Memory B cell (primary cell): ENCODE results near the gene HIVEP3.

ENCODE experiments used
- ATAC-seq: fragments of 150-1000 bp; cut with Tn5 transposase; 2 replicates; pipeline ENCODE4 v1.10.0; 2021; ENCODE audit warnings: low read depth, mild to moderate bottlenecking, moderate library complexity
- DNase-seq, 2 donors: peaks; one replicate each; pipeline ENCODE4 v3.0.0; 2022; ENCODE audit warnings: low spot score in 2 of 2
- H3K27ac Mint-ChIP-seq: one replicate; pipeline ENCODE4 v1.8.0; 2022; ENCODE audit warnings: mild to moderate bottlenecking, moderate library complexity, mixed read lengths
- H3K27me3 Mint-ChIP-seq: one replicate; pipeline ENCODE4 v1.8.0; 2022; ENCODE audit warnings: mixed read lengths
- H3K36me3 Mint-ChIP-seq: one replicate; pipeline ENCODE4 v1.8.0; 2022; ENCODE audit warnings: mild to moderate bottlenecking, mixed read lengths
- H3K4me1 Mint-ChIP-seq: one replicate; pipeline ENCODE4 v1.8.0; 2022; ENCODE audit warnings: mixed read lengths
- H3K4me3 Mint-ChIP-seq: one replicate; pipeline ENCODE4 v1.8.0; 2022; ENCODE audit warnings: mild to moderate bottlenecking, moderate library complexity, mixed read lengths
- H3K9me3 Mint-ChIP-seq: one replicate; pipeline ENCODE4 v1.8.0; 2022; ENCODE audit warnings: mixed read lengths

Gene HIVEP3

GRCh38 chr1:41541592-41541952 is 377.1 kb downstream of the HIVEP3 start:
- DNase-seq (no peak), ATAC-seq (no peak)
- Mint-ChIP-seq H3K27me3 (no peaks in the 10 kb centered on the region), H3K9me3 (peaks cover 5% of the 10 kb centered on the region), H3K27ac (peak overlapping the region; percentile 15), H3K36me3 (peaks cover 3% of the 10 kb centered on the region), H3K4me1 (peaks cover 30% of the 10 kb centered on the region), H3K4me3 (no peak overlapping the region)

- H3K27me3 Mint-ChIP-seq: no peaks in the 10 kb centered on the region
- peaks cover 30% of the 10 kb centered on the region for H3K4me1 Mint-ChIP-seq
- H3K27ac Mint-ChIP-seq: peak overlapping the region; percentile 17
- ATAC-seq (peak; percentile 39), DNase-seq (no peak)
- peaks cover 3% of the 10 kb centered on the region for H3K36me3 Mint-ChIP-seq
- H3K9me3 Mint-ChIP-seq: peaks cover 5% of the 10 kb centered on the region
- H3K4me3 Mint-ChIP-seq: no peak overlapping the region
Observed at GRCh38 chr1:41540886-41541591, 377.7 kb downstream of the HIVEP3 start.

- Mint-ChIP-seq H3K27me3 (no peaks in the 10 kb centered on the region), H3K27ac (no peak overlapping the region), H3K4me1 (peaks cover 30% of the 10 kb centered on the region), H3K36me3 (peaks cover 3% of the 10 kb centered on the region), H3K4me3 (no peak overlapping the region), H3K9me3 (peaks cover 1% of the 10 kb centered on the region)
- ATAC-seq (no peak), DNase-seq (no peak)
Observed at GRCh38 chr1:41539999-41540398, 378.7 kb downstream of the HIVEP3 start.

DNA sequence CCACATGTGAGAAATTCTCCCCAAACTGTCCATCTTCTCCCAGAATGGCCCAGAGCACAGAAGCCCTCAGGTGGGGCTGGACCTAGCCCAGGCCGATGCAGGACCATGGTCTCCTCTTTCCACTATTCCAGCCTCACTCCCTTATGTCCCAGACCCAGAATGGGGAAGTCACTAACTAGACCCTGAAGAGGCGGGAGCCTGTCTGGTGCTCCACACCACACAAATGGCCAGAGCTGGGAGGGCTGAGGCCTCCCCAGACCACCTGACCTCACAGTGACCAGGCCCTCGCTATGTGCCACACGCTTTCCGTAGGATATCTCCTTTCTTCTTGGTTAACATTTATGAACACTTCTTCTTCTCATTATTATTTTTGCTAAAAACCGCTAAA is 379.3 kb downstream of the HIVEP3 start:
- DNase-seq: no peak
- Mint-ChIP-seq H3K9me3 (no peaks in the 10 kb centered on the region), H3K27ac (no peak overlapping the region), H3K36me3 (peaks cover 3% of the 10 kb centered on the region), H3K4me1 (peaks cover 30% of the 10 kb centered on the region), H3K27me3 (no peaks in the 10 kb centered on the region), H3K4me3 (no peak overlapping the region)
- no peak for ATAC-seq

GRCh38 chr1:41538741-41539417 is 379.8 kb downstream of the HIVEP3 start:
- H3K9me3 Mint-ChIP-seq: no peaks in the 10 kb centered on the region
- peaks cover 32% of the 10 kb centered on the region for H3K4me1 Mint-ChIP-seq
- ATAC-seq: no peak
- H3K27ac Mint-ChIP-seq: no peak overlapping the region
- DNase-seq: no peak
- no peaks in the 10 kb centered on the region for H3K27me3 Mint-ChIP-seq
- peaks cover 3% of the 10 kb centered on the region for H3K36me3 Mint-ChIP-seq
- H3K4me3 Mint-ChIP-seq: no peak overlapping the region

- Mint-ChIP-seq H3K4me3 (peak overlapping the region; percentile 73), H3K36me3 (peaks cover 5% of the 10 kb centered on the region), H3K27ac (peak overlapping the region; percentile 78), H3K4me1 (peaks cover 36% of the 10 kb centered on the region), H3K9me3 (no peaks in the 10 kb centered on the region), H3K27me3 (no peaks in the 10 kb centered on the region)
- DNase-seq: no peak
- ATAC-seq: no peak
Observed at GRCh38 chr1:41537788-41538351, 380.9 kb downstream of the HIVEP3 start.

DNA sequence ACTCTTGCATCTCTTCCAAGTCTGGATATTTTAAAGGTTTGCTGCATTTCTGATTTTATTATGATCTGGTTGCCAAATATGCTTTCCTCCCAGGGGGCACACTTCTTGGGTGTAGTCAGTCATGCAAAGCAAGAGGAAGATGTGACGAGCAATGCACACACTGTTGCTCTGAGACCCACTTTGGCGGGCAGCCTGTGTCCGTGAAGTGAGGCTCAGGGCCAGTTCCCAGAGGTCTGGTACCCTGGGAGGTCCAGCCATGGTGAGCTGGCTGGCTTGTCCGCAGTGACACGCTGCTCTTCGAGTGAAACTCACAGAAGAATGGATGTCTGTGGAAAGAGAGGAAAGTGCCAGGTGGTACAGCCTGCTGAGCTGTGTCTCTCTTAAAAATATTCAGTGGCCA is 381.5 kb downstream of the HIVEP3 start:
- H3K4me1 Mint-ChIP-seq: peaks cover 36% of the 10 kb centered on the region
- H3K9me3 Mint-ChIP-seq: no peaks in the 10 kb centered on the region
- ATAC-seq: peak; percentile 88
- no peaks in the 10 kb centered on the region for H3K27me3 Mint-ChIP-seq
- H3K27ac Mint-ChIP-seq: peak overlapping the region; percentile 78
- H3K36me3 Mint-ChIP-seq: peaks cover 2% of the 10 kb centered on the region
- peak overlapping the region; percentile 73 for H3K4me3 Mint-ChIP-seq
- peak in 1 of 2 donors; percentile 33 for DNase-seq

GRCh38 chr1:41536361-41536802 is 382.3 kb downstream of the HIVEP3 start:
- DNase-seq (no peak), ATAC-seq (no peak)
- H3K4me3 Mint-ChIP-seq: no peak overlapping the region
- H3K27ac Mint-ChIP-seq: peak overlapping the region; percentile 18
- no peaks in the 10 kb centered on the region for H3K9me3 Mint-ChIP-seq
- H3K27me3 Mint-ChIP-seq: no peaks in the 10 kb centered on the region
- H3K36me3 Mint-ChIP-seq: peaks cover 7% of the 10 kb centered on the region
- H3K4me1 Mint-ChIP-seq: peaks cover 42% of the 10 kb centered on the region

GRCh38 chr1:41535716-41536115 is 383.0 kb downstream of the HIVEP3 start:
- no peak for DNase-seq
- no peak for ATAC-seq
- Mint-ChIP-seq H3K27me3 (no peaks in the 10 kb centered on the region), H3K27ac (peak overlapping the region; percentile 18), H3K4me3 (no peak overlapping the region), H3K9me3 (no peaks in the 10 kb centered on the region), H3K4me1 (peaks cover 42% of the 10 kb centered on the region), H3K36me3 (peaks cover 7% of the 10 kb centered on the region)

DNA sequence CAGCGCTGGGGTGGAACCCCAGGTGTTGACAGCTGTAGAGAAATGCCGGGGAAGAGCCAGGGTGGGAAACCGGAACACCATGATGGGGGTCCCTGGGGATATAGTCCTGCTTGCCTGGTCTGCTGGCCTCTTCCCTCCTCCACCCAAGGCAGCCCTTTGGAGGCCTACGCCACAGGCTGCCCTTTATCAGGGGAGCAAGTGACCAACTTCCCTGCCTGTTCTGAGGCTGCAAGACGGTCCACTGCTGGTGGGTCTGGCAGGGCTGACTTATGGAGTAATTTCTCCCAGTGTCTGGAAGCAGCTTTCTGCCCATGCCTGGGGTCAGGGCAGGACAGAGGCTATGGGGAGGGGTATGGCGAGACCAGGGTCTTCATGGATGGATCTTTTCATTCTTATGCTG is 383.4 kb downstream of the HIVEP3 start:
- Mint-ChIP-seq H3K27ac (peak overlapping the region; percentile 18), H3K9me3 (no peaks in the 10 kb centered on the region), H3K4me3 (no peak overlapping the region), H3K36me3 (peaks cover 7% of the 10 kb centered on the region), H3K27me3 (no peaks in the 10 kb centered on the region), H3K4me1 (peaks cover 38% of the 10 kb centered on the region)
- DNase-seq: no peak
- ATAC-seq: no peak

DNA sequence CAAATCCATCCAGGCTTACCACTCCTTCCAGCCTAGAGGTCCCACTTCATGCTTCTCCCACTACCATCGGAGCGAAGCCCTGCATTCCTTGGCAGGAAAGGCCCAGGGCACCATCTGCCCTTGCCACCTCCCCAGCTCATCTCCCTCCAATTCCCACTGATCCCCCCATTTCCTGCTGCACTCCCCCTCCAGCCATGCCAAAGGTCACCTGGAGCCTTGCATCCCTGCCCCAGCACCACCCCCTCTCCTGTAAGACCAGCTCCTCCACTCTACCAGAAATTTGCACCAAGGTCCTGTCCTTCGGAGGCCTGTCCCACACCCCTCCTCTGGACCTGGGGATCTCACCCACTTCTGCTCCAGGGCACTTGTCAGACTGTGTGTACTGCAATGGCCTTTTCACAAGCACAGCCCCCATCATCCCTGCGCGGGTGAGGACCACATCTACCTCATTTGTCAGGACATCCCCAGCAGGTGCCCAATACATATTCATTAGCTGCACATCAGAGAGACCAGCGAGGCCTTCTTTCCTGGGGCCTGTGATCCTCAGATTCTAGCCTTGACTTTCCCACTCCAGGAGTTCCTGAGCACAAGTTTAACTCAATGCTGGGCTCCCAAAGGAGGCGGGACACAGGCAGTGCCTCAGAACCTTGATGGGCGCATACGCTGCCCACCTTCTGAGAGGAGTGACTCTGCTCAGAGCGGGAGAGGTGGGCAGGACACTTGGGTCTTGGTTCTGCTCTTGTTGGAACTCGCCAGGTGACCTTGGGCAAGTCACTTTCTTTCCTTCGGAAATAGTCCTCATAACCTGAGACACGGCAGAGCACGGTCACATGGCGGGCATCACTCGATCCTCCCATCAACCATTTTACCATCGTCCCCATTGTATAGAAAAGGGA is 384.3 kb downstream of the HIVEP3 start:
- Mint-ChIP-seq H3K27ac (peak overlapping the region; percentile 39), H3K9me3 (no peaks in the 10 kb centered on the region), H3K4me1 (peaks cover 42% of the 10 kb centered on the region), H3K4me3 (no peak overlapping the region), H3K27me3 (no peaks in the 10 kb centered on the region), H3K36me3 (peaks cover 7% of the 10 kb centered on the region)
- DNase-seq (no peak), ATAC-seq (no peak)

DNA sequence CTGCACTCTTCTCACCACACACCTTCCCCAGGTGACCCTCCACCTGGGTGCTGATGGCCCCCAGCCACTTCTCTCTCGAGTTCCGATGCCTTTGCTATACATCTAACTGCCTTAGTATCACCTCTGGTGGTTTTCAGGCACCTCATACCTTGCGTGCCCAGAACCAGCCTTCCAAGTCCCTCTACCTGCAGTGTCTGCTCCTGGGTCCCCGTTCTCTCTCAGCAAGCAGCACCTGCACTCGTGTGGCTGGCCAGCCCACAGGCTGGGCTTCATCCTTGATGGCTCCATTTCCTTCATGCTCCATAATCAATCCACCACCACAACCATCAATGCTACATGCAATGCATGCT is 385.0 kb downstream of the HIVEP3 start:
- H3K9me3 Mint-ChIP-seq: no peaks in the 10 kb centered on the region
- peak overlapping the region; percentile 39 for H3K27ac Mint-ChIP-seq
- no peak overlapping the region for H3K4me3 Mint-ChIP-seq
- no peak for ATAC-seq
- peaks cover 7% of the 10 kb centered on the region for H3K36me3 Mint-ChIP-seq
- H3K4me1 Mint-ChIP-seq: peaks cover 48% of the 10 kb centered on the region
- H3K27me3 Mint-ChIP-seq: no peaks in the 10 kb centered on the region
- no peak for DNase-seq

- no peak overlapping the region for H3K4me3 Mint-ChIP-seq
- H3K36me3 Mint-ChIP-seq: peaks cover 7% of the 10 kb centered on the region
- DNase-seq: no peak
- H3K9me3 Mint-ChIP-seq: no peaks in the 10 kb centered on the region
- peak overlapping the region; percentile 39 for H3K27ac Mint-ChIP-seq
- H3K4me1 Mint-ChIP-seq: peaks cover 46% of the 10 kb centered on the region
- no peak for ATAC-seq
- H3K27me3 Mint-ChIP-seq: no peaks in the 10 kb centered on the region
Observed at GRCh38 chr1:41533016-41533730, 385.5 kb downstream of the HIVEP3 start.
